Peyer's patch (tissue), 4 donors: Measurements from ENCODE around the gene WWTR1.

Source experiments
- POLR2A ChIP-seq, 2 donors: fragments of 450-650 bp; IDR thresholded peaks; one replicate each; pipeline ENCODE4 v1.5.1; 2017; ENCODE audit warnings: antibody characterized with exemption in 2 of 2, mild to moderate bottlenecking in 2 of 2, moderate library complexity in 2 of 2
- TF ChIP-seq, protein P1 (sequence below), 6 experiments: fragments of 450-650 bp in 4 of 6; fragments of 200-600 bp in 2 of 6; sonication (generic) in 1 of 6; IDR thresholded peaks; one replicate each; pipeline ENCODE4 v1.5.1; 2017 to 2019; ENCODE audit warnings: antibody characterized with exemption in 6 of 6, mild to moderate bottlenecking in 3 of 6, moderate library complexity in 1 of 6

DNA sequence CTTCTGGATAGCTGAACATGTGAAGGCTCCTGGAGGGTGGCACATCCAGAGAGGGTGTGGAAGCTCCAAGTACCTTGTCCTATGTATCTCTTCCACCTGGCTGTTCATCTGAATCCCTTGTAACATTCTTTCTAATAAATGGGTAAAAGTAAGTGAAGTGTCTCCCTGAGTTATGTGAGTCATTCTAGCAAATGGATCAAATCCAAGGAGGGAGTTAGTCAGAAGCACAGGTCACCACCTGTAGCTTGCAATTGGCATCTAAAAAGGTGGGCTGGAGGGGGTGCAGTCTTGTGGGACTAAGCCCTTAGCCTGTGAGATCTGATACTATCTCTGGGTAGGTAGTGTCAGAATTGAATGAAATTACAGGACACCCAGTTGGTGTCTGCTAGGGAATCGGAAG lies 71.0 kb downstream of the WWTR1 start:
- TF ChIP-seq, protein P1, sequence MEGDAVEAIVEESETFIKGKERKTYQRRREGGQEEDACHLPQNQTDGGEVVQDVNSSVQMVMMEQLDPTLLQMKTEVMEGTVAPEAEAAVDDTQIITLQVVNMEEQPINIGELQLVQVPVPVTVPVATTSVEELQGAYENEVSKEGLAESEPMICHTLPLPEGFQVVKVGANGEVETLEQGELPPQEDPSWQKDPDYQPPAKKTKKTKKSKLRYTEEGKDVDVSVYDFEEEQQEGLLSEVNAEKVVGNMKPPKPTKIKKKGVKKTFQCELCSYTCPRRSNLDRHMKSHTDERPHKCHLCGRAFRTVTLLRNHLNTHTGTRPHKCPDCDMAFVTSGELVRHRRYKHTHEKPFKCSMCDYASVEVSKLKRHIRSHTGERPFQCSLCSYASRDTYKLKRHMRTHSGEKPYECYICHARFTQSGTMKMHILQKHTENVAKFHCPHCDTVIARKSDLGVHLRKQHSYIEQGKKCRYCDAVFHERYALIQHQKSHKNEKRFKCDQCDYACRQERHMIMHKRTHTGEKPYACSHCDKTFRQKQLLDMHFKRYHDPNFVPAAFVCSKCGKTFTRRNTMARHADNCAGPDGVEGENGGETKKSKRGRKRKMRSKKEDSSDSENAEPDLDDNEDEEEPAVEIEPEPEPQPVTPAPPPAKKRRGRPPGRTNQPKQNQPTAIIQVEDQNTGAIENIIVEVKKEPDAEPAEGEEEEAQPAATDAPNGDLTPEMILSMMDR (IDR thresholded peaks at IDR 0.05) = no peak
- no peak for TF ChIP-seq POLR2A (IDR thresholded peaks at IDR 0.05)
